H54 (cell line): ENCODE results near the gene IGSF3.
A peak's percentile ranks its signal among the peaks of the same experiment; 100 is the strongest.

Source experiments
- DNase-seq: peaks from one replicate; pipeline ENCODE4 v3.0.0; 2011; ENCODE audit warnings: low spot score, mixed read lengths; ENCODE audit not compliant: insufficient read length
- FAIRE-seq: peaks from 3 replicates; lab custom pipeline; 2011; peaks lifted over from hg19 to GRCh38; lab: Jason Lieb, UNC
- POLR2A ChIP-seq: IDR thresholded peaks from 2 replicates; pipeline ENCODE4 v1.6.1; 2011; ENCODE audit warnings: low read depth, mild to moderate bottlenecking, low read length

IGSF3 gene

GRCh38 chr1:116558140-116558549 lies 109.4 kb downstream of the IGSF3 start:
- no peak for FAIRE-seq
- TF ChIP-seq POLR2A = no peak
- no peak for DNase-seq

- FAIRE-seq (no peak), DNase-seq (no peak)
- TF ChIP-seq POLR2A = no peak
These were observed 110.1 kb downstream of the IGSF3 start for GRCh38 chr1:116557323-116557878.

DNA sequence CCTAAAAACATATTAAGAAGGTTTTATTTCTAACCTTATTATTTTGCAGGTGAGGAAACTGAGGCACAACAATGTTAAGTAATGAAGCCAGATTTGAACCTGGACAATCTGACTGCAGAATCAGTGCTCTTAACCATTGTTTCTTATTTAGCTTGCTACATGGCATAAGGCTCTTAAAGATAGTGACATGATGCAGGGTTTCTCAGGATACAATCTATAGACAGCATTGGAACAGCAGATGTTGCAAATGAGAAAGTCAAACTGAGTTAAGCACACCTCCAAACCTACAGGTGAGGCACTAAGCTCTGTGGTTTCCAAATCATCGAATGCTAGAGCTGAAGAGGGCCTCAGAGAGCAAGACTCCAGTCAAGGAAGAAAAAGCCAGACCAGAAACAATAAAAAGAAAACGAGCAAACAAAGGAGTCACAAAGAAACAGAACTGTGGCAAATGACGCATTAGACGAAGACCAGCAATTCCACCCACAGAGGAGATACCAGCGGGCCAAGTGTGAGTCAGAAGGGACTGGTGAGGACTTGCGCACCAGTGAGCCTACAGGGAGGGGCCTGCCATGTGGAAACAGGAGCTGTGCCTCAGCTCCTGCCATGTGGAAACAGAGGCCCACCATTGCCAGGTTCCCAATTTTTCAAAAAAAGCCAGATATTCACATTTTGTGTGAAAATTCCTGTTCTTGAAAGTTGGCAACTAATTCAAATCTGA lies 111.1 kb downstream of the IGSF3 start:
- peak; percentile 99 for FAIRE-seq

GRCh38 chr1:116554924-116555323 lies 112.6 kb downstream of the IGSF3 start:
- TF ChIP-seq POLR2A = no peak
- FAIRE-seq = no peak
- DNase-seq = no peak

More for the DNA sequence above, 111.1 kb downstream of the IGSF3 start:
- DNase-seq = peak; percentile 77
- TF ChIP-seq POLR2A = no peak

- FAIRE-seq (peak; percentile 53), DNase-seq (no peak)
- TF ChIP-seq POLR2A = no peak
These were observed 114.0 kb downstream of the IGSF3 start for GRCh38 chr1:116553386-116554115.

DNA sequence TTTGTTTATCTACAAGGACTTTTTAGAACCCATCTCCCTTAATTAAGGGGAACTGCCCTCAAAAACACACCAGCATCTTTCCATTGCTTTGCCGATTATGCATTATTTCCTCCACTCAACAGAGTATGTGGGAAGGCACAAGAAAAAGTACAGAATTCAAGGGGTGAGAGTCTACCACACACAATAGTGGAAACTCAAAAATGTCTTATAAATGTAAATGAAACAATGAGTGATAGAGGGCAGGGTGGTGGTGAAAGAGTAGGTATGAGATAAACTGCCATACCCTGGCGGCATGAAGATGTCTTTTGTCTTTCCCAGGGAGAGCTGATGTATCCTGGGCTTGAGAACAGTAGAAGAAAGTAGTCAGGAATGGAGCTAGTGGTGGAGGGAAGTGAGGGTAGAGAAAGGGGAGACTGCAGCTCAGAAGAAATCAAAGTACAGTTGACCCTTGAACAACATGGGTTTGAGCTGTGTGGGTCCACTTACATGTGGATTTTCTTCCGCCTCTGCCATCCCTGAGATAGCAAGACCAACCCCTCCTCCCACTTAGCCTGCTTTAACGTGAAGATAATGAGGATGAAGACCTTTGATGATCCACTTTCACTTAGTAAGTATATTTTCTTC lies 121.1 kb downstream of the IGSF3 start:
- no peak for TF ChIP-seq POLR2A
- FAIRE-seq = no peak
- DNase-seq = no peak

DNA sequence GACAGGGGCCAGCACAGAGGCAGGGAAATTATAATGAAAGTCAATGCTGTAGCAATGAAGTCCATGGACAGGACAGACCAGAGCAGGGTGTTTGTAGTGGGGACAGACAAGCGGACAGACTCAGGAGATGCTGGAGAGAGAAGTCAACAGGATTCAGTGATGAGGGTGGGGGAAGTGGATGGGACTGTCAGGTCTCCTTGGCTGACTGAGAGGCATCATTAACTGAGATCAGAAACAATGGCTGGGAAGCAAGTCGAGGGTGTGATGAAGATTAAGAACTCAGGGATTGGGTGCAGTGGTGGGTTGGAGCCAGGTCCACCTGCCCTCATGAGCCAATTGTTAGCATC lies 122.2 kb downstream of the IGSF3 start:
- no peak for TF ChIP-seq POLR2A
- no peak for FAIRE-seq
- DNase-seq = no peak

DNA sequence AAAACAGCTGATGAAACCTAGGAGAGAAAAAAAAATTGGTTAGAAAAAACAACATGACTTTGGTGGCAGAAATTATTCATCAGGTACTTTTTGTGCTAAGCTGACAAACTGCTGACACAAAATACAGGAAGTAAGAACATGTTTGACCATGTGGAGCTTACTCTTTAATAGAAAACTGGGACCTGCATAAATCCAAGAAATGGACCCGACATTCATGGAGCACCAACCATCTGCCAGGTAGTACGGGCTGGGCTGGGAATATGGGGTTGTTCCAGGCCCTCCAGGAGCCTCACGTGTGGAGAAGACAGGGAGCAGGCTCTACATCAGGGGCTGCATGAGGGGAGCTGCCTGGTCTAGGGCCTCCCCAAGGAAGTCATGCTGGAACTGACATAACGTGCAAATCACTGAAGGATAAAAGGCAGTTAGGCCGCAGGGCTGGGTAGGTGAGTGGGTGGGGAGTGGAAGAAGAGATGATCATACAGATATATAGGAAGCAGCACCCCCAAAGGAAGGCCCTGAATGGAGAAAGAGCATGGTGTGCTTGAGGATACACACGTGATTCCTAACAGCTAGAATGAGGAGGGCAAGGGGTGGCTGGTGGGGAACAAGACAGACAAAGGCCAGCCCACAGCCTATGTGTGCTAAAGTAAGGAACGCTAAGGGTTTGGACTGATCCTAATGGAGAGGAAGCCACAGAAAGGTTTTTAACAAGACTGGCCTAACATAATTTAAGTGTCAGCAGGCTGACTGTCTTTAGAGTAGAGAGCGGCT lies 122.8 kb downstream of the IGSF3 start:
- DNase-seq (no peak), FAIRE-seq (no peak)
- TF ChIP-seq POLR2A = no peak

GRCh38 chr1:116540088-116540487 lies 127.4 kb downstream of the IGSF3 start:
- no peak for TF ChIP-seq POLR2A
- DNase-seq = no peak
- no peak for FAIRE-seq

- FAIRE-seq (peak; percentile 89), DNase-seq (peak; percentile 38)
These were observed 129.0 kb downstream of the IGSF3 start for GRCh38 chr1:116538544-116538943.

DNA sequence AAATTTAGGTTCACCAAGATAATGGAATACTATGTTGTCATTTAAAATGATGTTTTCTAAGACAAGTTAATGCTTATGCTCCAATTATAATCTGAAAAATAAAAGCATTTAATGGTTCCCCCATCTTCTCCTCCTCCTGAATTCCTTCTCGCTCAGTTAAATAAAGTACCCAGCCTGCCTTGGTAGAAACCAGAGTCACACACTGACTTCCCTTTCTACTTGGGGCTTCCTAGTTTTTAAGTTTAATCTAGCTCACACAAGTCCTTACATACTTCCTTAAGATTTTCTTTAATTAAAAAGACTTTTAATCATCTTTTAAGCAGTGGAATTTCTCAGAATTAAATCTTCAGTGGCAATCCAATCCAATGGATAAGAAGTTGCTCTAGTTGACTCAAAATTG lies 129.6 kb downstream of the IGSF3 start:
- no peak for FAIRE-seq
- TF ChIP-seq POLR2A = no peak
- no peak for DNase-seq

More at GRCh38 chr1:116538544-116538943, 129.0 kb downstream of the IGSF3 start:
- TF ChIP-seq POLR2A = no peak

DNA sequence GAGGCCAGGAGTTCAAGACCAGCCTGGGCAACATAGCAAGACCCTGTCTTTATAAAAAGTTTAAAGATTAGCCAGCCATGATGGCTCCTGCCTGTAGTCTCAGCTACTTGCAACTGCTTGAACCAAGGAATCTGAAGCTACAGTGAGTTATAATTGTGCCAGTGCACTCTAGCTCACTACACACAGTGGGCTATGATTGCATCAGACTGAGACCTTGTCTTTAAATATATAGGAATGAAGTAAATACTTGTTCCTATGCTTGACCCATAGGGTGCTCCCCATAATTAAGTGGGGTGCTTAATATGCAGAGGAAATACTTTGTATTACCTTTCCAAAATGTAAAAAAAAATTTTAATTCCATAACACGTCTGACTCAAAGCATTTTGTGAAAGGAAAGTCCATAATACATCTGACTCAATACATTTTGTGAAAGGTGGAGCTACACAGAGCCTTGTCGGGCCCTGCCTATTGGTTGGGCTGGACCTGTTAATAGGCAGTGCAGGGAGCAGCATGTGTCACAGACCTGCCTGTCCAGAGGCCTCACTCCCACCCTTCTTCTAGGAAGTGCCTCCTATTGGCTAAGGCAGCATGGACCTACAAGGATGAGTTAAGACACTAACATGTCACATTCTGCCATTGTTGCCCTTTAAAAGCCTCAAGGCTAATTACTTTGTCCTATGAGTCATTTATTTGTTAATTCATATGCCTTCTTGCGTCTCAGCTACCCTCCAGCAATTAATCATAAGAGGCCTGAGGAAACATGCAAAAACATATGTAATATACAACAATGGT lies 130.3 kb downstream of the IGSF3 start:
- no peak for TF ChIP-seq POLR2A
- FAIRE-seq (no peak), DNase-seq (no peak)
